Neural cell (in vitro differentiated cells): Measurements from ENCODE around the gene CCDC63.

ENCODE experiments used
- CTCF ChIP-seq: fragments of 450-650 bp; IDR thresholded peaks from 2 replicates; pipeline ENCODE4 v1.5.1; 2014; ENCODE audit warnings: antibody characterized with exemption, mild to moderate bottlenecking, moderate library complexity; ENCODE audit not compliant: poor library complexity, severe bottlenecking
- EP300 ChIP-seq: fragments of 450-650 bp; conservative IDR thresholded peaks from 2 replicates; pipeline ENCODE4 v1.6.1; 2014; ENCODE audit warnings: antibody characterized with exemption, mild to moderate bottlenecking, moderate library complexity; ENCODE audit not compliant: poor library complexity, severe bottlenecking
- MXI1 ChIP-seq: fragments of 450-650 bp; conservative IDR thresholded peaks from 2 replicates; pipeline ENCODE4 v1.6.1; 2014; ENCODE audit warnings: antibody characterized with exemption, mild to moderate bottlenecking; ENCODE audit not compliant: poor library complexity, severe bottlenecking
- POLR2AphosphoS5 ChIP-seq: IDR thresholded peaks from 2 replicates; pipeline ENCODE4 v1.6.1; 2012
- REST ChIP-seq: IDR thresholded peaks from 2 replicates; pipeline ENCODE4 v1.6.1; 2012; ENCODE audit warnings: borderline replicate concordance
- TAF1 ChIP-seq: IDR thresholded peaks from 2 replicates; pipeline ENCODE4 v1.6.1; 2012; ENCODE audit warnings: low read depth

- no peak for TF ChIP-seq CTCF
- TF ChIP-seq EP300, result no peak
- no peak for TF ChIP-seq TAF1
- no peak for TF ChIP-seq POLR2AphosphoS5
- no peak for TF ChIP-seq REST
- no peak for TF ChIP-seq MXI1
Observed at GRCh38 chr12:110885152-110885840, 38.5 kb downstream of the CCDC63 start.
